SK-N-SH treated with all-trans-retinoic acid at 6 μM for 48 hours (cell line): ENCODE data around the gene PRPF19.
A peak's percentile ranks its signal among the peaks of the same experiment; 100 is the strongest.

Experiments used
- ATAC-seq: fragments of 200-7000 bp; cut with Tn5 transposase; 3 replicates; pipeline ENCODE4 v1.9.1; 2020; ENCODE audit warnings: mild to moderate bottlenecking, moderate library complexity
- ARNTL ChIP-seq: fragments of 450-650 bp; formaldehyde crosslinking; IDR thresholded peaks from 2 replicates; pipeline ENCODE4 v1.5.0; 2020; ENCODE audit warnings: low read depth, mild to moderate bottlenecking, moderate library complexity, borderline replicate concordance
- CREB5 ChIP-seq: fragments of 250-450 bp; sonication (Bioruptor Pico); IDR thresholded peaks from 2 replicates; pipeline ENCODE4 v1.5.1; 2020; ENCODE audit warnings: low read depth, mild to moderate bottlenecking, moderate library complexity
- CSDC2 ChIP-seq: fragments of 250-450 bp; sonication (Bioruptor Pico); IDR thresholded peaks from 2 replicates; pipeline ENCODE4 v1.5.0; 2020; ENCODE audit warnings: mild to moderate bottlenecking, moderate library complexity
- CSRNP3 ChIP-seq: fragments of 250-450 bp; sonication (Bioruptor Pico); IDR thresholded peaks from 2 replicates; pipeline ENCODE4 v1.5.1; 2021; ENCODE audit warnings: mild to moderate bottlenecking, moderate library complexity
- ESRRG ChIP-seq: fragments of 250-450 bp; sonication (Bioruptor Pico); IDR thresholded peaks from 2 replicates; pipeline ENCODE4 v1.6.1; 2021; ENCODE audit warnings: mild to moderate bottlenecking
- GLIS3 ChIP-seq: fragments of 250-450 bp; sonication (Bioruptor Pico); IDR thresholded peaks from 2 replicates; pipeline ENCODE4 v1.5.0; 2020; ENCODE audit warnings: mild to moderate bottlenecking, moderate library complexity
- ISL1 ChIP-seq: fragments of 250-450 bp; sonication (Bioruptor Pico); IDR thresholded peaks from 2 replicates; pipeline ENCODE4 v2.1.2; 2022; ENCODE audit warnings: mild to moderate bottlenecking, moderate library complexity
- OSR1 ChIP-seq: fragments of 250-450 bp; sonication (Bioruptor Pico); IDR thresholded peaks from 2 replicates; pipeline ENCODE4 v1.8.0; 2022; ENCODE audit warnings: moderate library complexity, mild to moderate bottlenecking, inconsistent platforms
- PATZ1 ChIP-seq: fragments of 250-450 bp; sonication (Bioruptor Pico); IDR thresholded peaks from 2 replicates; pipeline ENCODE4 v1.8.0; 2020; ENCODE audit warnings: mild to moderate bottlenecking, moderate library complexity, borderline replicate concordance
- POU6F1 ChIP-seq: fragments of 250-450 bp; sonication (Bioruptor Pico); IDR thresholded peaks from 2 replicates; pipeline ENCODE4 v1.8.0; 2021; ENCODE audit warnings: low read depth, mild to moderate bottlenecking, moderate library complexity, borderline replicate concordance
- PPARA ChIP-seq: fragments of 250-450 bp; sonication (Bioruptor Pico); IDR thresholded peaks from 2 replicates; pipeline ENCODE4 v1.5.0; 2020; ENCODE audit warnings: mild to moderate bottlenecking, borderline replicate concordance
- RARB ChIP-seq: fragments of 250-450 bp; sonication (Bioruptor Pico); IDR thresholded peaks from 2 replicates; pipeline ENCODE4 v1.8.0; 2021; ENCODE audit warnings: mild to moderate bottlenecking, moderate library complexity
- SNAI2 ChIP-seq: fragments of 250-450 bp; sonication (Bioruptor Pico); IDR thresholded peaks from 2 replicates; pipeline ENCODE4 v1.5.0; 2020; ENCODE audit warnings: mild to moderate bottlenecking, moderate library complexity
- TCF4 ChIP-seq: fragments of 250-450 bp; sonication (Bioruptor Pico); IDR thresholded peaks from 2 replicates; pipeline ENCODE4 v1.8.0; 2021; ENCODE audit warnings: mild to moderate bottlenecking, moderate library complexity, borderline replicate concordance
- ZC3H10 ChIP-seq: fragments of 250-450 bp; sonication (Bioruptor Pico); IDR thresholded peaks from 2 replicates; pipeline ENCODE4 v1.5.1; 2021; ENCODE audit warnings: mild to moderate bottlenecking, moderate library complexity
- ZFP3 ChIP-seq: fragments of 250-450 bp; sonication (Bioruptor Pico); IDR thresholded peaks from 2 replicates; pipeline ENCODE4 v1.5.0; 2020; ENCODE audit warnings: mild to moderate bottlenecking, moderate library complexity
- ZFP30 ChIP-seq: fragments of 450-650 bp; formaldehyde crosslinking; IDR thresholded peaks from 2 replicates; pipeline ENCODE4 v1.5.0; 2022; ENCODE audit warnings: mild to moderate bottlenecking, moderate library complexity
- ZNF565 ChIP-seq: fragments of 450-650 bp; formaldehyde crosslinking; conservative IDR thresholded peaks from 2 replicates; pipeline ENCODE4 v1.5.0; 2020; ENCODE audit warnings: low read depth, mild to moderate bottlenecking, moderate library complexity
- ZNF70 ChIP-seq: fragments of 450-650 bp; formaldehyde crosslinking; IDR thresholded peaks from 2 replicates; pipeline ENCODE4 v1.5.0; 2020; ENCODE audit warnings: mild to moderate bottlenecking, moderate library complexity
- ZNF8 ChIP-seq: fragments of 450-650 bp; formaldehyde crosslinking; IDR thresholded peaks from 2 replicates; pipeline ENCODE4 v1.5.0; 2020; ENCODE audit warnings: mild to moderate bottlenecking, moderate library complexity

PRPF19 gene

GRCh38 chr11:60899977-60900376, 6.4 kb downstream of the PRPF19 start (continued):
- TF ChIP-seq ZNF565, result no peak
- no peak for TF ChIP-seq OSR1 (CRISPR knock-in tag)
- TF ChIP-seq PPARA, result no peak
- TF ChIP-seq ZFP3 (CRISPR knock-in tag), result no peak
- no peak for TF ChIP-seq GLIS3 (CRISPR knock-in tag)

GRCh38 chr11:60899046-60899936, 7.1 kb downstream of the PRPF19 start:
- ATAC-seq, result peak; percentile 94
- TF ChIP-seq ZNF565 (no peak), GLIS3 (CRISPR knock-in tag) (no peak)

GRCh38 chr11:60897496-60897895, 8.9 kb downstream of the PRPF19 start:
- no peak for ATAC-seq
- TF ChIP-seq ZC3H10 (CRISPR knock-in tag), result no peak
- no peak for TF ChIP-seq RARB (CRISPR knock-in tag)
- no peak for TF ChIP-seq ZFP3 (CRISPR knock-in tag)
- TF ChIP-seq ZFP30 (CRISPR knock-in tag), result no peak
- no peak for TF ChIP-seq CSRNP3 (CRISPR knock-in tag)
- no peak for TF ChIP-seq ISL1 (CRISPR knock-in tag)

GRCh38 chr11:60895687-60896086, 10.7 kb downstream of the PRPF19 start:
- ATAC-seq, result no peak
- TF ChIP-seq ZNF565, result no peak
- TF ChIP-seq ESRRG (CRISPR knock-in tag), result no peak
- no peak for TF ChIP-seq ZNF70 (CRISPR knock-in tag)
- no peak for TF ChIP-seq ZFP3 (CRISPR knock-in tag)
- no peak for TF ChIP-seq ZC3H10 (CRISPR knock-in tag)
- TF ChIP-seq CSDC2 (CRISPR knock-in tag), result no peak
- no peak for TF ChIP-seq ARNTL (CRISPR knock-in tag)
- TF ChIP-seq RARB (CRISPR knock-in tag), result no peak
- TF ChIP-seq GLIS3 (CRISPR knock-in tag), result no peak

- TF ChIP-seq CSRNP3 (CRISPR knock-in tag), result no peak
- no peak for TF ChIP-seq PATZ1
- TF ChIP-seq CREB5, result no peak
- TF ChIP-seq RARB (CRISPR knock-in tag), result no peak
- TF ChIP-seq POU6F1 (CRISPR knock-in tag), result no peak
- TF ChIP-seq TCF4, result no peak
- TF ChIP-seq ZNF8 (CRISPR knock-in tag), result no peak
- TF ChIP-seq CSDC2 (CRISPR knock-in tag), result no peak
- no peak for TF ChIP-seq GLIS3 (CRISPR knock-in tag)
- no peak for TF ChIP-seq ARNTL (CRISPR knock-in tag)
- TF ChIP-seq SNAI2, result no peak
- no peak for TF ChIP-seq ZFP30 (CRISPR knock-in tag)
- TF ChIP-seq ISL1 (CRISPR knock-in tag), result no peak
- no peak for TF ChIP-seq PPARA
- no peak for ATAC-seq
Observed at GRCh38 chr11:60891103-60891741, 15.2 kb downstream of the PRPF19 start.
